ENCODE measurements around the gene GATAD2A. TPM values are rescaled to one million over a fixed set of nuclear protein-coding genes. Genes with fewer than 3 reads are reported as not detected.

GATAD2A gene
- total and polyA plus RNA-seq, 9 of the 15 experiments (the other 6 are each of a cell fraction or from before 2014, with no cell fraction given), result 2.4 to 226 (median 44.2) TPM

DNA sequence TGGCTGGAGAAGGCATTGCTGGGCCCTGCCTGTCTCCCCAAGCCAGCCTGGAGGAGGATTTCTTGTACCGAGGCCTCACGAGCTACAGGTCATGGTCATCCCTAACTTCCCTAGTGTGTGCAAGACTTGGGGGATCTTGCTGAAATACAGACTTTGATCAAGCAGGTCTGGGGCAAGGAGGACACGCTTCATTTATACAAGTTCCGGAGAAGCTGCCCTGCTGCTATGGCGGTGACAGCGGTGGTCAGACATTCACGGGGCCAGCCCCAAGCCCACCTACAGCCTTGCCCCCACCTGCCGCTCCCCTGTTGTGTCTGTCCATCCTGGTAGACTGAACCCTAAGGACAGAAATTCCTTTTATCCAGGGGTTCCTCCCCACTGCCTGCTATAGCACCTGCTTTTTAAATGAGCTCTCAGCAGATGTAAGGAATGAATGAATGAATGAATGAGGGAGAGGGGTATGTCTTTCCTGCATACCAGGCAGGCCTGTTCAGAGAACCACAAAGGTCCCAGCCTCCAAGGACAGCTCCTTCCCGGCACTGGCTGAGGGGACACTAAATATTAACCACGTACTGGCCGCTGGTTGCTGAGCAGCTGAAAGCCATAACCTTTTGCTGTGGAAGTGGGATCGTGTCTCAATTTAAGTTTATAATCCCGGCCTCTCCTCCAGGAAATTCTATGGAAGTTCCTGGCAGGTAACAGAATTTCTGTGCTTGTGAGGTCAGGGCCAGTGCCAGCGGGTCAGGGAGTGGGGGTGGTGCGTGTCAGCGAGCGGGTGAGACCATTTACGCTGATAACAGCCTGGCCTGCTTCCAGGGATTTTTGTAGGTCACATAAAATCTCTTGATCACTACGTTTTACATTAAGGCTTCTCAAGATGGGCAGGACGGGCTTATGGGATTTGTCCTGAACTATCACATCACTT, 82.7 kb downstream of the GATAD2A start (continued):
- TF ChIP-seq ASH1L (IDR thresholded peaks at IDR 0.05; ENCODE audit: borderline replicate concordance, low read depth, partially characterized antibody) (no peak), SRF (CRISPR knock-in tag; IDR thresholded peaks at IDR 0.05) (no peak), CREBBP (IDR thresholded peaks at IDR 0.05; ENCODE audit: low read depth, low read length) (no peak), ZNF668 (CRISPR knock-in tag; IDR thresholded peaks at IDR 0.05) (no peak), MXI1 (IDR thresholded peaks at IDR 0.05; ENCODE audit: low read depth, low read length) (no peak), TFAM (CRISPR knock-in tag; conservative IDR thresholded peaks at IDR 0.05) (no peak), NELFE (IDR thresholded peaks at IDR 0.05; ENCODE audit: insufficient read depth, insufficient read length) (no peak), SIRT6 (IDR thresholded peaks at IDR 0.05; ENCODE audit: low read depth, low read length) (no peak), RUNX1 (IDR thresholded peaks at IDR 0.05; ENCODE audit: low read depth) (no peak), ETV5 (CRISPR knock-in tag; IDR thresholded peaks at IDR 0.05; ENCODE audit: low read depth) (no peak), ZNF584 (CRISPR knock-in tag; IDR thresholded peaks at IDR 0.05; ENCODE audit: low read depth) (no peak), ZBED1 (IDR thresholded peaks at IDR 0.05) (no peak), STAT5A (IDR thresholded peaks at IDR 0.05; ENCODE audit: borderline replicate concordance, low read length) (no peak), CHD4 (IDR thresholded peaks at IDR 0.05; ENCODE audit: insufficient read depth, insufficient replicate concordance, low read depth, low read length, poor library complexity, severe bottlenecking) (no peak), ZNF175 (CRISPR knock-in tag; IDR thresholded peaks at IDR 0.05; ENCODE audit: low read depth) (no peak), ADNP (tag; IDR thresholded peaks at IDR 0.05) (no peak), MIER1 (IDR thresholded peaks at IDR 0.05; ENCODE audit: low read depth) (no peak), FOS (IDR thresholded peaks at IDR 0.05; ENCODE audit: extremely low read depth, insufficient read length) (no peak)
- TF ChIP-seq, protein P1, sequence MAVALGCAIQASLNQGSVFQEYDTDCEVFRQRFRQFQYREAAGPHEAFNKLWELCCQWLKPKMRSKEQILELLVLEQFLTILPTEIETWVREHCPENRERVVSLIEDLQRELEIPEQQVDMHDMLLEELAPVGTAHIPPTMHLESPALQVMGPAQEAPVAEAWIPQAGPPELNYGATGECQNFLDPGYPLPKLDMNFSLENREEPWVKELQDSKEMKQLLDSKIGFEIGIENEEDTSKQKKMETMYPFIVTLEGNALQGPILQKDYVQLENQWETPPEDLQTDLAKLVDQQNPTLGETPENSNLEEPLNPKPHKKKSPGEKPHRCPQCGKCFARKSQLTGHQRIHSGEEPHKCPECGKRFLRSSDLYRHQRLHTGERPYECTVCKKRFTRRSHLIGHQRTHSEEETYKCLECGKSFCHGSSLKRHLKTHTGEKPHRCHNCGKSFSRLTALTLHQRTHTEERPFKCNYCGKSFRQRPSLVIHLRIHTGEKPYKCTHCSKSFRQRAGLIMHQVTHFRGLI (CRISPR knock-in tag; IDR thresholded peaks at IDR 0.05), result no peak
- TF ChIP-seq, protein P2, sequence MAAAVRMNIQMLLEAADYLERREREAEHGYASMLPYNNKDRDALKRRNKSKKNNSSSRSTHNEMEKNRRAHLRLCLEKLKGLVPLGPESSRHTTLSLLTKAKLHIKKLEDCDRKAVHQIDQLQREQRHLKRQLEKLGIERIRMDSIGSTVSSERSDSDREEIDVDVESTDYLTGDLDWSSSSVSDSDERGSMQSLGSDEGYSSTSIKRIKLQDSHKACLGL (CRISPR knock-in tag; IDR thresholded peaks at IDR 0.05; ENCODE audit: borderline replicate concordance, poor library complexity, severe bottlenecking), result no peak
